Lower leg skin (tissue), 3 donors: ENCODE results near the gene RAB6D.
"Not testable (repeated sequence)": the region's sequence is repeated elsewhere in the genome, so short reads cannot be mapped to it uniquely, and the experiment has no call there.

ENCODE experiments used
- POLR2A ChIP-seq, 2 donors: fragments of 450-650 bp; IDR thresholded peaks; one replicate each; pipeline ENCODE4 v1.6.1; 2016 to 2017; ENCODE audit warnings: antibody characterized with exemption in 2 of 2, mild to moderate bottlenecking in 1 of 2, moderate library complexity in 1 of 2
- TF ChIP-seq, protein P1 (sequence below), 3 donors: fragments of 450-650 bp; IDR thresholded peaks; one replicate each; pipeline ENCODE4 v1.5.1; 2016; ENCODE audit warnings: antibody characterized with exemption in 3 of 3, mild to moderate bottlenecking in 3 of 3, moderate library complexity in 2 of 3

DNA sequence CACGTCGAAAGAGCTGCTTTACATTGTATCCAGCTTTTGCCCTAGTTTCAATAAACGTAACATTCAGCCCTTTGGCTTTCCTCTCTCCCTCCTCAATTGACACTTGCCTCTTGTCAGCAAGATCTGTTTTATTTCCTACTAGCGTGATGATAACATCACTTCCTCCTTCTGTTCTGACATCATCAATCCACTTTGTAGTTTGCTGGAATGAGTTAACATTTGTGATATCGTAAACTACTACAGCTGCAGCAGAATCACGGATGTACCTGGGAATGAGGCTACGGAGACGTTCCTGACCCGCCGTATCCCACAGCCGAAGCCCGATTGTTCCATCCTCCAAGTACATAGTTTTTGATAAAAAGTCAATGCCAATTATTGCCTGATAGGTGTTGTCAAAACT lies 755 bp downstream of the RAB6D start:
- TF ChIP-seq, protein P1, sequence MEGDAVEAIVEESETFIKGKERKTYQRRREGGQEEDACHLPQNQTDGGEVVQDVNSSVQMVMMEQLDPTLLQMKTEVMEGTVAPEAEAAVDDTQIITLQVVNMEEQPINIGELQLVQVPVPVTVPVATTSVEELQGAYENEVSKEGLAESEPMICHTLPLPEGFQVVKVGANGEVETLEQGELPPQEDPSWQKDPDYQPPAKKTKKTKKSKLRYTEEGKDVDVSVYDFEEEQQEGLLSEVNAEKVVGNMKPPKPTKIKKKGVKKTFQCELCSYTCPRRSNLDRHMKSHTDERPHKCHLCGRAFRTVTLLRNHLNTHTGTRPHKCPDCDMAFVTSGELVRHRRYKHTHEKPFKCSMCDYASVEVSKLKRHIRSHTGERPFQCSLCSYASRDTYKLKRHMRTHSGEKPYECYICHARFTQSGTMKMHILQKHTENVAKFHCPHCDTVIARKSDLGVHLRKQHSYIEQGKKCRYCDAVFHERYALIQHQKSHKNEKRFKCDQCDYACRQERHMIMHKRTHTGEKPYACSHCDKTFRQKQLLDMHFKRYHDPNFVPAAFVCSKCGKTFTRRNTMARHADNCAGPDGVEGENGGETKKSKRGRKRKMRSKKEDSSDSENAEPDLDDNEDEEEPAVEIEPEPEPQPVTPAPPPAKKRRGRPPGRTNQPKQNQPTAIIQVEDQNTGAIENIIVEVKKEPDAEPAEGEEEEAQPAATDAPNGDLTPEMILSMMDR (IDR thresholded peaks at IDR 0.05): not testable (repeated sequence)
- not testable (repeated sequence) for TF ChIP-seq POLR2A (IDR thresholded peaks at IDR 0.05)
